ENCODE measurements around the gene CTXN3. TPM values are rescaled to one million over a fixed set of nuclear protein-coding genes. Genes with fewer than 3 reads are reported as not detected.

CTXN3 gene
- total RNA-seq, 1 experiment from 2014 or later = not detected

- no peaks in the 10 kb centered on the region for H3K27me3 ChIP-seq (ENCODE audit: control insufficient read depth, insufficient read depth, low read length)
- no peaks in the 10 kb centered on the region for H3K9me3 ChIP-seq (ENCODE audit: control insufficient read depth, insufficient read depth, low read depth, low read length)
- ChIA-PET CTCF (no interaction called here), POLR2A (no interaction called here)
- intact Hi-C loops (cut with micrococcal nuclease; ENCODE audit: unreplicated experiment) (no loop called here), in situ Hi-C loops (cut with HindIII; ENCODE audit: low pct_unique_long_range_greater_than_20kb, low sequenced_read_pairs) (no loop called here)
- H3K36me3 ChIP-seq (ENCODE audit: control insufficient read depth, insufficient read depth, low read length) = no peaks in the 10 kb centered on the region
- H3K27ac ChIP-seq (ENCODE audit: low read length) = no peak overlapping the region
- no peak for DNase-seq (ENCODE audit: low read depth, low spot score)
- TF ChIP-seq POLR2AphosphoS5 (IDR thresholded peaks at IDR 0.05; ENCODE audit: low read depth, low read length) (no peak), CTCF (IDR thresholded peaks at IDR 0.05) (no peak), REST (IDR thresholded peaks at IDR 0.05; ENCODE audit: insufficient read depth in 1 of 2, low read depth in 2 of 2, low read length in 1 of 2) (no peak), SIN3A (IDR thresholded peaks at IDR 0.05; ENCODE audit: borderline replicate concordance, insufficient read depth, low read depth, low read length) (no peak), TCF7L2 (IDR thresholded peaks at IDR 0.05; ENCODE audit: low read depth, low read length) (no peak)
- H3K4me1 ChIP-seq (ENCODE audit: control insufficient read depth, insufficient read depth, low read length) = no peaks in the 10 kb centered on the region
- no TSS peak for BruUV-seq (replicated peaks)
- no peak overlapping the region for H3K4me3 ChIP-seq (ENCODE audit: low read depth in 2 of 2, low read length in 2 of 2)
- no peak for ATAC-seq
Measured at GRCh38 chr5:127665641-127666040, 16.8 kb downstream of the CTXN3 start.

GRCh38 chr5:127666043-127666716, 17.3 kb downstream of the CTXN3 start:
- POLR2A ChIA-PET = no interaction called here
- H3K36me3 ChIP-seq (ENCODE audit: control insufficient read depth, insufficient read depth, low read length) = no peaks in the 10 kb centered on the region
- no peaks in the 10 kb centered on the region for H3K4me1 ChIP-seq (ENCODE audit: control insufficient read depth, insufficient read depth, low read length)
- CTCF ChIA-PET = no interaction called here
- TF ChIP-seq REST (IDR thresholded peaks at IDR 0.05; ENCODE audit: insufficient read depth in 1 of 2, low read depth in 2 of 2, low read length in 1 of 2) = no peak
- no peak for TF ChIP-seq TCF7L2 (IDR thresholded peaks at IDR 0.05; ENCODE audit: low read depth, low read length)
- TF ChIP-seq POLR2AphosphoS5 (IDR thresholded peaks at IDR 0.05; ENCODE audit: low read depth, low read length) = no peak
- TF ChIP-seq SIN3A (IDR thresholded peaks at IDR 0.05; ENCODE audit: borderline replicate concordance, insufficient read depth, low read depth, low read length) = no peak
- TF ChIP-seq CTCF (IDR thresholded peaks at IDR 0.05) = no peak
- no peak overlapping the region for H3K4me3 ChIP-seq (ENCODE audit: low read depth in 2 of 2, low read length in 2 of 2)
- H3K27ac ChIP-seq (ENCODE audit: low read length) = no peak overlapping the region
- intact Hi-C loops (cut with micrococcal nuclease; ENCODE audit: unreplicated experiment) (no loop called here), in situ Hi-C loops (cut with HindIII; ENCODE audit: low pct_unique_long_range_greater_than_20kb, low sequenced_read_pairs) (no loop called here)
- no peaks in the 10 kb centered on the region for H3K9me3 ChIP-seq (ENCODE audit: control insufficient read depth, insufficient read depth, low read depth, low read length)
- DNase-seq (ENCODE audit: low read depth, low spot score) = no peak
- no peak for ATAC-seq
- no TSS peak for BruUV-seq (replicated peaks)
- no peaks in the 10 kb centered on the region for H3K27me3 ChIP-seq (ENCODE audit: control insufficient read depth, insufficient read depth, low read length)

Measured in Panc1 (cell line).